Lower leg skin (tissue), 3 donors: ENCODE measurements around the gene CLDN7.

Experiments
- POLR2A ChIP-seq, 2 donors: fragments of 450-650 bp; IDR thresholded peaks; one replicate each; pipeline ENCODE4 v1.6.1; 2016 to 2017; ENCODE audit warnings: antibody characterized with exemption in 2 of 2, mild to moderate bottlenecking in 1 of 2, moderate library complexity in 1 of 2
- TF ChIP-seq, protein P1 (sequence below), 3 donors: fragments of 450-650 bp; IDR thresholded peaks; one replicate each; pipeline ENCODE4 v1.5.1; 2016; ENCODE audit warnings: antibody characterized with exemption in 3 of 3, mild to moderate bottlenecking in 3 of 3, moderate library complexity in 2 of 3

DNA sequence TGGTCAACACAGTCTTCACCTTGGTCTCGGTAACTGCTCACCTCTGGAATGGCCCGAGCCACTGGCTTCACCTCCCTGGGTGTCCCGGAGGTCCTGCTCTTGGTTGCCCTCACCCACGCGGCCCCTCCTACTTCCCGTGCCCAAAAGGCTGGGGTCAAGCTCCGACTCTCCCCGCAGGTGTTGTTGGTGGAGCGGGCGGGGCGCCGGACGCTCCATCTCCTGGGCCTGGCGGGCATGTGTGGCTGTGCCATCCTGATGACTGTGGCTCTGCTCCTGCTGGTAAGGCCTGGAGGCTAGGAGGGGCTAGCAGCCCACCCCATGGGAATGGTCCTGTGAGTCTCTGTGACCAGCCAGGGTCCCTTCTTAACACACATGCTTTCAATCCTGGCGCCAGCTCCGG is 22.6 kb upstream of the CLDN7 start:
- TF ChIP-seq, protein P1, sequence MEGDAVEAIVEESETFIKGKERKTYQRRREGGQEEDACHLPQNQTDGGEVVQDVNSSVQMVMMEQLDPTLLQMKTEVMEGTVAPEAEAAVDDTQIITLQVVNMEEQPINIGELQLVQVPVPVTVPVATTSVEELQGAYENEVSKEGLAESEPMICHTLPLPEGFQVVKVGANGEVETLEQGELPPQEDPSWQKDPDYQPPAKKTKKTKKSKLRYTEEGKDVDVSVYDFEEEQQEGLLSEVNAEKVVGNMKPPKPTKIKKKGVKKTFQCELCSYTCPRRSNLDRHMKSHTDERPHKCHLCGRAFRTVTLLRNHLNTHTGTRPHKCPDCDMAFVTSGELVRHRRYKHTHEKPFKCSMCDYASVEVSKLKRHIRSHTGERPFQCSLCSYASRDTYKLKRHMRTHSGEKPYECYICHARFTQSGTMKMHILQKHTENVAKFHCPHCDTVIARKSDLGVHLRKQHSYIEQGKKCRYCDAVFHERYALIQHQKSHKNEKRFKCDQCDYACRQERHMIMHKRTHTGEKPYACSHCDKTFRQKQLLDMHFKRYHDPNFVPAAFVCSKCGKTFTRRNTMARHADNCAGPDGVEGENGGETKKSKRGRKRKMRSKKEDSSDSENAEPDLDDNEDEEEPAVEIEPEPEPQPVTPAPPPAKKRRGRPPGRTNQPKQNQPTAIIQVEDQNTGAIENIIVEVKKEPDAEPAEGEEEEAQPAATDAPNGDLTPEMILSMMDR (IDR thresholded peaks at IDR 0.05): no peak
- TF ChIP-seq POLR2A (IDR thresholded peaks at IDR 0.05): no peak
